ENCODE results near the gene ZNF3.
A peak's percentile ranks its signal among the peaks of the same experiment; 100 is the strongest.

ZNF3 gene

DNA sequence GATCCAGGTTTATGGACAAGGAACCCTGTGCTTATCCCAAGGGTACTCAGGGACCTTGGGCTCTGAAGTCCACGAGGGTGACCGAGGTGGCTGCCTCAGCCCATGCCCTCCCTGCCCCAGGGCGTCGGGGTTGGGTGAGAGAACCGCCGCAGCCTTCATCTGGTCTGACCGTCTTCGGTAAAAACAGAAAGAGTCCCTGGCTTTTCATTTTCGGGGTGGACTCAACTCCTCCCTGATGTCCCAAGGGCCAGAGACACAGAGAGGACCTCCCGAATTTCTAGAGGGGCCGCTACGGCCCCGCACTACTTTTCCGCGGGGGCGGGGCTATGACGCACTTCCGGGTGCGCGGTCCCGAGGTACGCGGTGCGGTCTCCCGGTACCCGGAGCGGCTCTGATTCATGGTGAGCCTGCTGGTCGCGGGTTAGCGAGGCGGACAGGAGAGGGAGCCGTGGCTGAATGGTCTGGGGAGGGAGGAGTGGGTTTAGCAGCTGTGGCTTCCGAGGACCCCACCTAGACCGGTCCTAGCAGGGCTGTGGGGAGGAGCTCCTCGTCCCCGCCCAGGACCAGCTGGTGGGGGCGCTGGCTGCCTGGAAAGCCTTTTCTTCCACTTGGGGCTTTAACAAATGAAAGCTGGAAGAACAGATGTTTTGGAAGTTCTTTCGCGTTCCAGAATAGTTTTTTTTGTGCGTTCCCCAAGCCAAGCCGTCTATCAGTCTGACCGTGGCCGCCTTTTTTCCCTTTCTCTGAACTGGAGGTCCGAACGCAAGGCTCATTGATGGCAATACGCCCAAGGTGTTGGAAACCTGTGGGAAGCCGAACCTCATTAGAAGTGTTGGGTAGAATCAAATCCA is 31.9 kb downstream of the ZNF3 start, which contains the start of gene ZSCAN21:
Gene ZSCAN21, plus strand, starts transcription at position 334 of the 851 bp plus-strand sequence. CDS start 7,233 bp downstream, outside the sequence.
- DNase-seq = peak; percentile 80

DNA sequence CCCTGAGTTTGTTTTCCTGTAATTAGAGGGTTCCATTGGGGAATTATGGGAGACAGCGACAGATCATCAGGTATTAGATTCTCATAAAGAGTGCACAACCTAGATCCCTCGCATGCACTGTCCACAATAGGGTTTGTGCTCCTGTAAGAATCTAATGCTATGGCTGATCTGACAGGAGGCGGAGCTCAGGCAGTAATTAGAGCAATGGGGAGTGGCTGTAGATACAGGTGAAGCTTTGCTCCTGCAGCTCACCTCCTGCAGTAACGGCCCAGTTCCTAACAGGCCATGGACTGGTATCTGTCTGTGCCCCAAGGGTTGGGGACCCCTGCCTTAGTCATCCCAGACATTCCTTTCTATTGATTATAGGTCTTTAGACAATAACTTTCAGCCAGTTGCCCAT is 32.8 kb downstream of the ZNF3 start:
- no peak for DNase-seq

DNA sequence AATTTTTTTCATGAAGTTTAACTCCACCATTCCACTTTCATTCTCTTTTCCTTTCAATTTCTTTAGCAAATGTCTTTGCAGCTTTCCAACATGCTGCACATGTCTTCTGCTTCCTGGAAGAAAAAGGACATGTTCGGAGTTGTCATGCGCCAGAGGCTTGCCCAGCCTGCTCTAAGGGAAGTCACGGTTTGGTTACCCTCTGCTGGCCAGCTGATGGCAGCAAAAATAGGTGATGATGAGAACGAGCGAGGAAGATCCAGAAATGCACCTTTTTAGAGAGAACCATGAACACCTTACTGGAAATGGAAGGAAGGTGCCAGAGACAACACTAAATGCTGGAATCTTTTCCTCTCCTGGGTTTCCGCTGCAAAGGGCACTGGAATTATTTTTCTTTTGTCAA is 36.8 kb downstream of the ZNF3 start:
- no peak for DNase-seq

DNA sequence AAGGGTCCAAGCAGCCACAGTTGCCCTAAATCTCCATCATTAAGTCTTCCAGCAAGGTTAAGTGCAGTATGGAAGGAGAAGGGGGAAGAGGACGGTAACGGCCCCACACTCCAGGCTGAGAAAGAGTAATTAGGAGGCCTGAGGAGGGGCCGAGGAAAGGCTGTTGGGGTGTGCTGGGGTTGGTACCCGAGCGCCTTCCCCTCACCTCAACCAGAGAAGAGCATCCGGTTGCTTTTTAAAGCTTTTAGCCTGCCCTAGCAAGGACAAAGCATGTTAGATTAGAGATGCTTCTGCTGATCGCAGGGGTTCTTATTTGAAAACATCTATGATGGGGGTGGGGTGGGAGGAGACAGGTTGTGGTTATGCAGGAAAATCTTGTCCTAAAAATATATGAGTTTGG is 40.9 kb downstream of the ZNF3 start:
- no peak for DNase-seq

DNA sequence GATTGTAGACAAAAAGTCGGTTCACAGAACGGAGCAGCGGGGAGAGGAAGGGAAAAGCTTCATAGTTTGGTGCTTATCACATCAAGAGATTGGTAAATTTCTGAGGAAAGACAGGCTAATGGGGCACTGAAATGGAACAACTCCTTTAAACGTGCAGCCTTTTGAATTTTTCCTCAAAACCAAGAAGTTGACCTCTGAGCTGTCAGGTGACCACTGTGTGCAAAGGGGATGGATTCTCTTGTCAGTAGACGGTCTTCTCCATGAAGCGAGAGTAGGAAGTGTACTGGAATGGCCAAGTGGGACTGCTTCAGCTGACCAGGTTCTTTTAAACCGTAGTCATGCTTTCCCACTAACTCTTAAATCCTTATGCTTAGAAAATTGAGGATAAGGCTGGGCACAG is 43.2 kb downstream of the ZNF3 start:
- DNase-seq = no peak

DNA sequence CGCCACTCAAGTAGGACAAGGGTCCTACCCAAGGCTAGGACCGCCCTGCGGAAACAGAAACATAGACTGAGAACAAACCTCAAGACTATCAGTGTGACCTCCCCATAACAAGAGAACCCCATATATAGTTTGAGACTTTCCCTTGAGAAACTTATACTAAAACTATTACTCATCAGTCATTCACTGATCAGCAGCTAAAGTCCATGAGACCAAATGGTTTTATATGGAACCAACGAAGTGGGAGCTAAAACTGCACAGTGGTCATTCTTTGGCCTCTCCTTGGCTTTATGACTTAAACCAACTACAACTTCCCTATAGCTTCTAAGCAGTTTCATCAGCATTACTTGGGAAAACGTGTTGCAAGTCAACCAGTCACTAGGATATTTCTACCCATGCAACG is 45.6 kb downstream of the ZNF3 start:
- DNase-seq = no peak

DNA sequence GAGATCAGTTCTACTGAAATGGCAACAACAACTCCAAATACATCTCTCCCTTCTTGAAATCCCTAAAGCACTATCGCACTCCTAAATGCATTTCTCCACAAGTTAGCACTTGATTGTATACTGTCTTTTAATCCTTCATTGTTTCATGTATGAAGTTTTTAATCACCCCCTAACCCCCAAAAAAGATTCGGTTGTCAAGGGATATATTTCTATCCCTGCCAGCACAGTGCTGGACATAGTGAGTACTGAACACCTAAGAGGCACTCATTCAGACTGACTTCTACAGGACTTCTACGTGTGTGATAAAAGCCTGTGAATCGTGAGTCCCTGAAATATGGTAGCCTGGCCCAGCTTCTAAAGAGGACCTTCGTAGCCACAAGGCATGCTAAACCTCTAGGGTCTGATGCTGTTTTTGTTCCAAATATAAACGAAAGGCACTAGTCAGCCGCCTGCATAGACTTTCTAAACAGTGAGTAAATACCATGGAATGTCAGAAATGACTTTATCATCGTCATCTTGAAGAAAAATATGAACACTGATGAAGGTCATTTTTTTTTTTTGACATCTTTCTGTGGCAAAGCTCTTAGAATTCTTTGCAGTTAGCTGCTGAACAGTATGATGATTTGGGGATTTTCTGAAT is 46.5 kb downstream of the ZNF3 start:
- no peak for DNase-seq

DNA sequence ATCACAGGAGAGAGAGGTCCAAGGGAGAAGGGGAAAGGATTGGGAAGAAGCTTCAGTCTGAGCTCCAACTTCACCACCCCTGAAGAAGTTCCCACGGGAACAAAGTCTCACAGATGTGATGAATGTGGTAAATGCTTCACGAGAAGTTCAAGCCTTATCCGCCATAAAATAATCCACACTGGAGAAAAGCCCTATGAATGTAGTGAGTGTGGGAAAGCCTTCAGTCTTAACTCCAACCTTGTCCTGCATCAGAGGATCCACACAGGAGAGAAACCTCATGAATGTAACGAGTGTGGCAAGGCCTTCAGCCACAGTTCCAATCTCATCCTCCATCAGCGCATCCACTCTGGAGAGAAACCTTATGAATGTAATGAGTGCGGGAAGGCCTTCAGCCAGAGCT is 48.0 kb downstream of the ZNF3 start:
- DNase-seq = no peak

DNA sequence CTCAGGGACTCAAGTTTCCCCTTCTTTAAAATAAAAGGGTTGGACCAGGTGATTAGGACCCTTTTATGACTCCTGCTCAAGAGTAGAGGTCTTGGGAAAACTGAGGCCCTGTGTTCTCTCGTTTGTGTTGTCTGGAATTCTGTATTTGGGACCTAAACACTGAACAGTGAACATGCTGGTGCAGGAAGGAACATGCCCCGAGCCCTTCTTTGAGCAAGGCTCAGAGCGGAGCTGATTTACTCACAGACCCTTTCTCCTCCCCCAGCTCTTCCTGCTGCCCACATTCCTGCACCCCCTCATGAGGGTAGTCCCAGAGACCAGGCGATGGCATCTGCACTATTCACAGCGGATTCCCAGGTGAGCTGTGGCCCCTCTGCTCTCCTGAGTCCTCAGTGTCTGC is 51.9 kb downstream of the ZNF3 start:
- no peak for DNase-seq

DNA sequence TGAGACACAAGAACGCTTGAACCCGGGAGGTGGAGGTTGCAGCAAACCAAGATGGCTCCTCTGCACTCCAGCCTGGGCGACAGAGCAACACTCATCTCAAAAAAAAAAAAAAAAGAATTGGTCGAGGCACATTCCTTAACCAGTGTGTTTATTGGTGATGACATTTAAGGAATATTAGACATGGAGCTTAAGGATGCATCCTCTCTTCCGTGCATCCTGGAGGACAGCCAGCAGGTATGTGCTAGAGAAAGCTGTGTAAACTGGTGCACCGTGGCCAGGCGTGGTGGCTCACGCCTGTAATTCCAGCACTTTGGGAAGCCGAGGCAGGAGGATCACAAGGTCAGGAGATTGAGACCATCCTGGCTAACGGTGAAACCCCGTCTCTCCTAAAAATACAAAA is 54.3 kb downstream of the ZNF3 start:
- DNase-seq = no peak

DNA sequence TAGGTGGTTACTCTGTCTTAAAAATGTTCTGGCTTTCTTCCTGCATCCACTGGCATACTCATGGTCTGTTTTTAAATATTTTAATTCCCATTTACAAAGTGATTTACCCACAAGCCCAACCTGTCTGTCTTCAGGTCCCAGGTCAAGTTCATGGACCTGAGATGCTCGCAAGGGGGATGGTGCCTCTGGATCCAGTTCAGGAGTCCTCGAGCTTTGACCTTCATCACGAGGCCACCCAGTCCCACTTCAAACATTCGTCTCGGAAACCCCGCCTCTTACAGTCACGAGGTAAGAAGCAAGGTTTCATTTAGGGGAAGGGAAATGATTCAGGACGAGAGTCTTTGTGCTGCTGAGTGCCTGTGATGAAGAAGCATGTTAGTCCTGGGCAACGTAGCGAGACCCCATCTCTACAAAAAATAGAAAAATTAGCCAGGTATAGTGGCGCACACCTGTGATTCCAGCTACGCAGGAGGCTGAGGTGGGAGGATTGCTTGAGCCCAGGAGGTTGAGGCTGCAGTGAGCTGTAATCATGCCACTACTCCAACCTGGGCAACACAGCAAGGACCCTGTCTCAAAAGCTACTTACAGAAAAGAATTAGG is 57.4 kb downstream of the ZNF3 start:
- no peak for DNase-seq

DNA sequence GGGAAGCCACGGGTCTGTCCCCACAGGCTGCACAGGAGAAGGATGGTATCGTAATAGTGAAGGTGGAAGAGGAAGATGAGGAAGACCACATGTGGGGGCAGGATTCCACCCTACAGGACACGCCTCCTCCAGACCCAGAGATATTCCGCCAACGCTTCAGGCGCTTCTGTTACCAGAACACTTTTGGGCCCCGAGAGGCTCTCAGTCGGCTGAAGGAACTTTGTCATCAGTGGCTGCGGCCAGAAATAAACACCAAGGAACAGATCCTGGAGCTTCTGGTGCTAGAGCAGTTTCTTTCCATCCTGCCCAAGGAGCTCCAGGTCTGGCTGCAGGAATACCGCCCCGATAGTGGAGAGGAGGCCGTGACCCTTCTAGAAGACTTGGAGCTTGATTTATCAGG is 58.0 kb downstream of the ZNF3 start:
- no peak for DNase-seq

DNA sequence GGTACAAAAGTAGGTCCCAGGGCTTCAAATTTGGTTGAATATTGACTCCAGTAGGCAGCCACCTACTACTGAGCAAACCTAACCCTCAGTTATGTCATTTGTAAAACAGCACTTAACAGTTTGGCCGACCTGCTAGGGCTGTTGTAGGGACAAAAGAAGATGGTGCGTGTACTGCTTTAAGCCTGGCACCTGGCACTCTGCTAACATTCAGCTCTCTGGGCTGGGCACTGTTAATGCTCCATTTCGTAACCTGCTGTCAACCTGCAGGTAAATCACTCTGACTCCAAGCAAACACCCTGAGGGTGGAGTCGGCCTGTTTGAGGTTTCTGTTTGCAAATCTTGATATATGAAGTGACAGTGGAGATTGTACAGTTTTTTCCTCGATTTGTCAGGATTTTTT is 58.9 kb downstream of the ZNF3 start:
- no peak for DNase-seq

DNA sequence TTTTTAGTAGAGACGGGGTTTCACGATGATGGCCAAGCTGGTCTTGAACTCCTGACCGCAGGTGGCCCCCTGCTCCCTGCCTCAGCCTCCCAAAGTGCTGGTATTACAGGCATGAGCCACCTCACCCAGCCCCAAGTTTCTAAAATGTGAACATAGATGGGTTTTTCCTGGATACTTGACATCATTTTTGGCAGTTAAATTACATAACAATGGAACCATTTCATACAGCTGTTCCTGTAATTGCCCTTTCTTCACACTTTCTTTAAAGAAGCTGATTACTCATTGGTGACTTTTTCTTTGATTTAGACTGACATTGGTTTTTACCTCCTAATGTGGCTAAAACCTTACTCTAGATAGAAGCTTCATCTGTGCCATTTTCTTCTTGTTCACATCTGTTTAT is 60.2 kb downstream of the ZNF3 start:
- no peak for DNase-seq
